Calu3 (cell line): ENCODE measurements around the gene CYP2B6. TPM values are rescaled to one million over a fixed set of nuclear protein-coding genes. Genes with fewer than 3 reads are reported as not detected.
A peak's percentile ranks its signal among the peaks of the same experiment; 100 is the strongest.

Source experiments
- BruUV-seq: library from RNA; stranded (reverse); fragments of 400-500 nt; replicated peaks from 2 replicates; lab custom pipeline; 2021; lab: Mats Ljungman, UMichigan
- CTCF ChIA-PET: fragments of 300-600 bp; sonication (Branson Sonifier 250); formaldehyde crosslinking; loops from one replicate; lab custom pipeline; 2022; ENCODE audit warnings: antibody characterized with exemption; lab: Charles Lee
- DNase-seq: peaks from one replicate; pipeline ENCODE4 v3.0.0; 2022
- H3K27ac Mint-ChIP-seq: one replicate; pipeline ENCODE4 v1.8.0; 2022; ENCODE audit warnings: mixed read lengths; ENCODE audit not compliant: unreplicated experiment
- H3K27me3 Mint-ChIP-seq: one replicate; pipeline ENCODE4 v1.8.0; 2022; ENCODE audit warnings: mixed read lengths; ENCODE audit not compliant: unreplicated experiment
- H3K36me3 Mint-ChIP-seq: one replicate; pipeline ENCODE4 v1.8.0; 2022; ENCODE audit warnings: mild to moderate bottlenecking, moderate library complexity, mixed read lengths; ENCODE audit not compliant: insufficient read depth, unreplicated experiment
- H3K4me1 Mint-ChIP-seq: one replicate; pipeline ENCODE4 v1.8.0; 2022; ENCODE audit warnings: mild to moderate bottlenecking, low read depth, mixed read lengths; ENCODE audit not compliant: unreplicated experiment
- H3K4me3 Mint-ChIP-seq: one replicate; pipeline ENCODE4 v1.8.0; 2022; ENCODE audit warnings: mild to moderate bottlenecking, low read depth, moderate library complexity, mixed read lengths; ENCODE audit not compliant: unreplicated experiment
- H3K9me3 Mint-ChIP-seq: one replicate; pipeline ENCODE4 v1.8.0; 2022; ENCODE audit warnings: low read depth, mixed read lengths; ENCODE audit not compliant: unreplicated experiment
- intact Hi-C: fragments of 100-400 bp; cut with micrococcal nuclease; formaldehyde crosslinking; loops from one replicate; pipeline ENCODE4 v1.10.0; 2022; ENCODE audit not compliant: unreplicated experiment
- total RNA-seq: library from RNA; stranded (reverse); gene quantifications from 2 replicates; pipeline ENCODE4 v1.2.3, GENCODE V29; 2022
- TF ChIP-seq, protein P1 (sequence below): fragments of 200-600 bp; IDR thresholded peaks from one replicate; pipeline ENCODE4 v1.8.0; 2022; ENCODE audit warnings: antibody characterized with exemption; ENCODE audit not compliant: unreplicated experiment

CYP2B6 gene
- total RNA-seq, 1 experiment from 2014 or later = 4.2 TPM

DNA sequence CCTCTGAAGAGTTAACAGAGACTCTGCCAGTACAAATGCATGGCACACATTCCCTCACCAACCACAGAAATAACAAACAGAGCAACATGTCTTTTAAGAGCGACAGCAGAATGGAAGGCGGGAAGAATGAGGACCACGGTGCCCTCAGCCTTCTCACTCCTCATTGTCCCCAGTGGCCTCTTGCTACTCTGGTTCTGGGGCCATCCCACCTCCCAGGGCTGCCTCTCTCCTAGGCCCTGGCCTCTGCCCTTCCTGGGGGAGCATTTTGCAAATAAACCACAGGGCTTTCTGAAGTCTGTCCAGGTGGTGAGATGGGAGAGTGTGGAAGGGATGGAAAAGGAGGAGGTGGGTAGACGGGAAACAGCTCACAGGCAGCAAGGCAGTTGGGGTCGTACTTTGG, 28.3 kb downstream of the CYP2B6 start:
- TF ChIP-seq, protein P1, sequence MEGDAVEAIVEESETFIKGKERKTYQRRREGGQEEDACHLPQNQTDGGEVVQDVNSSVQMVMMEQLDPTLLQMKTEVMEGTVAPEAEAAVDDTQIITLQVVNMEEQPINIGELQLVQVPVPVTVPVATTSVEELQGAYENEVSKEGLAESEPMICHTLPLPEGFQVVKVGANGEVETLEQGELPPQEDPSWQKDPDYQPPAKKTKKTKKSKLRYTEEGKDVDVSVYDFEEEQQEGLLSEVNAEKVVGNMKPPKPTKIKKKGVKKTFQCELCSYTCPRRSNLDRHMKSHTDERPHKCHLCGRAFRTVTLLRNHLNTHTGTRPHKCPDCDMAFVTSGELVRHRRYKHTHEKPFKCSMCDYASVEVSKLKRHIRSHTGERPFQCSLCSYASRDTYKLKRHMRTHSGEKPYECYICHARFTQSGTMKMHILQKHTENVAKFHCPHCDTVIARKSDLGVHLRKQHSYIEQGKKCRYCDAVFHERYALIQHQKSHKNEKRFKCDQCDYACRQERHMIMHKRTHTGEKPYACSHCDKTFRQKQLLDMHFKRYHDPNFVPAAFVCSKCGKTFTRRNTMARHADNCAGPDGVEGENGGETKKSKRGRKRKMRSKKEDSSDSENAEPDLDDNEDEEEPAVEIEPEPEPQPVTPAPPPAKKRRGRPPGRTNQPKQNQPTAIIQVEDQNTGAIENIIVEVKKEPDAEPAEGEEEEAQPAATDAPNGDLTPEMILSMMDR = no peak
- no peaks in the 10 kb centered on the region for H3K9me3 Mint-ChIP-seq
- peaks cover 1% of the 10 kb centered on the region for H3K4me1 Mint-ChIP-seq
- no peak overlapping the region for H3K4me3 Mint-ChIP-seq
- intact Hi-C loops = no loop called here
- H3K36me3 Mint-ChIP-seq = no peaks in the 10 kb centered on the region
- H3K27ac Mint-ChIP-seq = no peak overlapping the region
- H3K27me3 Mint-ChIP-seq = peaks cover 4% of the 10 kb centered on the region
- DNase-seq = no peak
- no TSS peak for BruUV-seq
- CTCF ChIA-PET = no interaction called here

DNA sequence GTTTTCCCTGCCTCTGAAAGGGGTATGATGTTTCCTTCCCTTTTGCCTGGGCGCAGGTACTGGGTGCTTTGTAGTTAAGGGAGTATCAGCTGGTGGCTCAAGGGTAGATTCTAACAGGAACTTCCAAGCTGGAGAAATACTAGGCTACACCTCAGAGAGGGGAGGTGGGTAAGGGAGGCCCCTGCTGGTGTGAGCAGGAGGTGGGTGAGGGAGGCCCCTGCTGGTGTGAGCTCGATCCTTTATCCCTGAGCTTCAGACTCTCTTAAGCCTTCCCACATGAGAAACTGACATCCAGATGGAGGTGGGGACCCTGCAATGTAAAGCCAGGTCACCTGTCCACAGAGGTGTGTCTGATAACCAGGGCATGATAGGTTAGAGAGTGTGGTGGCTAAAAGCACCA, 32.1 kb downstream of the CYP2B6 start:
- no TSS peak for BruUV-seq
- CTCF ChIA-PET = interaction anchor here (0.6 to 1.4 kb wide), 6 partner anchors 23 to 203 kb away, joined by 3 to 7 read pairs (median 4); no protein-coding TSS in a partner anchor
- no peak overlapping the region for H3K27ac Mint-ChIP-seq
- TF ChIP-seq, protein P1 = no peak
- peaks cover 43% of the 10 kb centered on the region for H3K27me3 Mint-ChIP-seq
- peak; percentile 35 for DNase-seq
- no peaks in the 10 kb centered on the region for H3K9me3 Mint-ChIP-seq
- intact Hi-C loops = no loop called here
- H3K4me3 Mint-ChIP-seq = no peak overlapping the region
- H3K36me3 Mint-ChIP-seq = no peaks in the 10 kb centered on the region
- H3K4me1 Mint-ChIP-seq = peaks cover 26% of the 10 kb centered on the region

DNA sequence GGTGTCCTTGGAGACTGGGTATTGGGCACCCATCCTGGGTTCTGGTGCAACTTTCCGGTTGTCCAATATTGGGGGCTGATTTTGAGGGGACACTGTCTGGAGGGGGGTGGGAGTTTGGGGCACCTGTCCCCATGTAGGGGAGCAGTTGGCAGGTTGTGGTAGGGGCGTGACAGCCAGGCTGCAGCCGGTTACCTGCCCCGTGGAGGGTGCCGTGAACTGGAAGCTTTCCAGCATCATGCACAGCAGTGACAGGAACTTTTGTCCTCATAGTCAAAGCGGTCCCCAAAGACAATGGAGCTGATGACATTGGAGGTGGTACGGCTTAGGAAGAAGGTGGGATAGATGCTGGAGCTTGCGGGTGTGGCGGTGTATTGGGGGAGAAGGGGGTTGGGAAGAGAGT, 34.3 kb downstream of the CYP2B6 start:
- CTCF ChIA-PET = no interaction called here
- H3K27me3 Mint-ChIP-seq = peaks cover 53% of the 10 kb centered on the region
- H3K4me1 Mint-ChIP-seq = peaks cover 33% of the 10 kb centered on the region
- H3K27ac Mint-ChIP-seq = no peak overlapping the region
- H3K9me3 Mint-ChIP-seq = no peaks in the 10 kb centered on the region
- no peaks in the 10 kb centered on the region for H3K36me3 Mint-ChIP-seq
- intact Hi-C loops = no loop called here
- DNase-seq = no peak
- TF ChIP-seq, protein P1 = no peak
- peak overlapping the region; percentile 9 for H3K4me3 Mint-ChIP-seq
- BruUV-seq = no TSS peak

DNA sequence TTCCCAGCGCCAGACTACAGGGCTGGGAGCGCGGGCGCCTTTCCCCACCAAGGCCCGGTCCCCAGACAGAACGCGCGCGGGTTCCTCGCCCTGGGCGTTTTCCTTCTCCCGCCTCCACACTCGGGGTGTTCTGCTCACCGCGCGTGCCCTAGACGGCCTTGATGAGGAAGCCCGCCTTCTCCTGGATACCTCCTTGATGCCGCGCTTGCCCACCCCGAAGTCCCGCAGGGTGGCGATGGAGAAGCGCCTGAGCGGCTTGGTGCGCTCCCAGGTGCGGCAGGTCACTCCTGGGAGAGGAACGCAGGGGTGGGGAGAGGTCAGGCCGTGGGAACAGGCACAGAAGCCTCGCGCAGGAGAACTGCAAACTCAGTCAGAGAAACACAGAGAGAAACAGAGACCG, 34.8 kb downstream of the CYP2B6 start:
- Mint-ChIP-seq H3K9me3 (no peaks in the 10 kb centered on the region), H3K4me3 (peak overlapping the region; percentile 9), H3K27ac (no peak overlapping the region), H3K4me1 (peaks cover 33% of the 10 kb centered on the region), H3K36me3 (no peaks in the 10 kb centered on the region), H3K27me3 (peaks cover 53% of the 10 kb centered on the region)
- intact Hi-C loops = loop anchor here (1.0 kb wide), 1 partner anchor 118 kb away; no protein-coding TSS in a partner anchor
- no TSS peak for BruUV-seq
- peak; percentile 60 for DNase-seq
- TF ChIP-seq, protein P1 = no peak
- CTCF ChIA-PET = interaction anchor here (0.6 kb wide), 1 partner anchor 78 kb away, joined by 3 read pairs; no protein-coding TSS in a partner anchor
